Measurements from ENCODE around the gene KCND1.

Gene KCND1

DNA sequence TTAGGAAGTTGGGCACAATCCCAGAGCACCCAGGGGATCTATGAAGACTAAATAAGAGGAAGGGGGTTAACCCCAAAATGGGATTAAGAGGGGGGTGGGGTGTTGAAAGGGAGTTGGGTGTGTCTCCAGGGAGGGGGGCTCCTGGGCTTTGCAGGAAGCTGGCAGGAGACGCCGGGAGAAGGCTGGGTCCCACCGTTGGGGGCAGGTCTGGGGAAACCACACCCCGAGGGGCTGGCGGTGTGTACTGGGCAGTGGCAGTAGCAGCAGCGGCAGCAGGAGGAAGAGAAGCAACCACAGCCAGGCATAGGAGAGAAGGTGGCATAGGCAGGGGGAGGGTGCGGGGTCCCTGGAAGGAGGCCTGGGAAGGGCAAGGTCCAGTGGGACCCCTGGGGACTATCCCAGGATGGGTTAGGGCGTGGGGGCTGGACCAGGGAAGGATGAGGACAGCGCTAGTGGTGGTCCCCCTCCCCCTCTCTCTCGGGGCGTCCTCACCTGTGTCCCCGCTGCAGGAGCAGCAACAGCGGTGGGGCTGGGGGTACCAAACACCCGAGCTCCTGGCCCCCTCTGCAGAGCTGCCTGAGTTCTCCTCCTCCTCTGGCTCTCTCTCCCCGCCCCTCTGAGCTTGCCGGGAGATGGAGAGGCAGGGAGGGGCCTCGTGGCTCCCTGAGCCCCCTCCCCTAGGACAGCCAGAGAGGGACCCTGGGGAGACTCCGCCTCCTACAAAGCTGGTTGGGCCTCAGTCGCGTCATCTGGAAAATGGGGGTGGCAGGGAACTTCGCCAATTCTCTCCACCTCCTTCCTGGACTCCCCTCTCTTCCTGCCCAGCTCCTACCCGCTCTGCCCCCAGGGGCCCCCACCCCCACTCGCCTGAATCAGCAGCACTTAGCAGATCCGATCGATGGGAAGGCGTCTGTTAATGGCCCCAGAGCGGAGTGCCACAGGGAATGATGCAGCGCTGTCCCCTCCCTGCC, at the start of gene KCND1:
TSS of gene KCND1 (minus strand) at position 596 of the 971 bp plus-strand sequence. CDS start 1,573 bp downstream, outside the sequence.
- Histone ChIP-seq H2AFZ (ENCODE audit: low read depth, low read length) (no peak within 1 kb of the TSS), H3K4me1 (ENCODE audit: insufficient read depth, low read length) (no peaks in the 10 kb centered on the region), H3K9me3 (ENCODE audit: low read length) (no peaks in the 10 kb centered on the region), H3K4me3 (ENCODE audit: low read length) (no peak within 1 kb of the TSS), H3K27me3 (ENCODE audit: insufficient read depth, low read length) (no peaks in the 10 kb centered on the region), H3K36me3 (ENCODE audit: insufficient read depth, low read length) (peaks cover 16% of the 10 kb centered on the region)

- H3K36me3 ChIP-seq (ENCODE audit: insufficient read depth, low read length) = no peaks in the 10 kb centered on the region
- no peaks in the 10 kb centered on the region for H3K27me3 ChIP-seq (ENCODE audit: insufficient read depth, low read length)
- H2AFZ ChIP-seq (ENCODE audit: low read depth, low read length) = no peak overlapping the region
- no peak overlapping the region for H3K4me3 ChIP-seq (ENCODE audit: low read length)
- no peaks in the 10 kb centered on the region for H3K4me1 ChIP-seq (ENCODE audit: insufficient read depth, low read length)
- no peaks in the 10 kb centered on the region for H3K9me3 ChIP-seq (ENCODE audit: low read length)
Observed at GRCh38 chrX:49019599-49020249, 48.1 kb upstream of the KCND1 start.

GRCh38 chrX:49019050-49019449, 47.4 kb upstream of the KCND1 start:
- no peaks in the 10 kb centered on the region for H3K27me3 ChIP-seq (ENCODE audit: insufficient read depth, low read length)
- no peaks in the 10 kb centered on the region for H3K4me1 ChIP-seq (ENCODE audit: insufficient read depth, low read length)
- no peak overlapping the region for H3K4me3 ChIP-seq (ENCODE audit: low read length)
- no peaks in the 10 kb centered on the region for H3K9me3 ChIP-seq (ENCODE audit: low read length)
- no peak overlapping the region for H2AFZ ChIP-seq (ENCODE audit: low read depth, low read length)
- H3K36me3 ChIP-seq (ENCODE audit: insufficient read depth, low read length) = no peaks in the 10 kb centered on the region

GRCh38 chrX:49003696-49004095, 32.1 kb upstream of the KCND1 start:
- no peak overlapping the region for H3K4me3 ChIP-seq (ENCODE audit: low read length)
- H3K36me3 ChIP-seq (ENCODE audit: insufficient read depth, low read length) = peaks cover under 1% of the 10 kb centered on the region
- no peaks in the 10 kb centered on the region for H3K27me3 ChIP-seq (ENCODE audit: insufficient read depth, low read length)
- no peak overlapping the region for H2AFZ ChIP-seq (ENCODE audit: low read depth, low read length)
- H3K9me3 ChIP-seq (ENCODE audit: low read length) = no peaks in the 10 kb centered on the region
- H3K4me1 ChIP-seq (ENCODE audit: insufficient read depth, low read length) = peaks cover 2% of the 10 kb centered on the region

GRCh38 chrX:49002091-49002935, 30.7 kb upstream of the KCND1 start, which contains the start of gene GRIPAP1:
Gene GRIPAP1 (minus strand): TSS chrX:49002264. CDS start chrX:49002229, 35 bp downstream.
- Histone ChIP-seq H3K4me3 (ENCODE audit: low read length) (peak within 1 kb of the TSS; percentile 86), H3K9me3 (ENCODE audit: low read length) (no peaks in the 10 kb centered on the region), H3K36me3 (ENCODE audit: insufficient read depth, low read length) (peaks cover 9% of the 10 kb centered on the region), H3K27me3 (ENCODE audit: insufficient read depth, low read length) (no peaks in the 10 kb centered on the region), H3K4me1 (ENCODE audit: insufficient read depth, low read length) (peaks cover 2% of the 10 kb centered on the region), H2AFZ (ENCODE audit: low read depth, low read length) (peak within 1 kb of the TSS; percentile 59)

- peaks cover 14% of the 10 kb centered on the region for H3K36me3 ChIP-seq (ENCODE audit: insufficient read depth, low read length)
- no peak overlapping the region for H2AFZ ChIP-seq (ENCODE audit: low read depth, low read length)
- peaks cover 2% of the 10 kb centered on the region for H3K4me1 ChIP-seq (ENCODE audit: insufficient read depth, low read length)
- H3K4me3 ChIP-seq (ENCODE audit: low read length) = peak overlapping the region; percentile 86
- no peaks in the 10 kb centered on the region for H3K27me3 ChIP-seq (ENCODE audit: insufficient read depth, low read length)
- H3K9me3 ChIP-seq (ENCODE audit: low read length) = no peaks in the 10 kb centered on the region
Observed at GRCh38 chrX:49001521-49002090, 30.0 kb upstream of the KCND1 start.

- H2AFZ ChIP-seq (ENCODE audit: low read depth, low read length) = no peak overlapping the region
- H3K9me3 ChIP-seq (ENCODE audit: low read length) = no peaks in the 10 kb centered on the region
- H3K4me3 ChIP-seq (ENCODE audit: low read length) = no peak overlapping the region
- peaks cover 14% of the 10 kb centered on the region for H3K36me3 ChIP-seq (ENCODE audit: insufficient read depth, low read length)
- H3K4me1 ChIP-seq (ENCODE audit: insufficient read depth, low read length) = peaks cover 2% of the 10 kb centered on the region
- no peaks in the 10 kb centered on the region for H3K27me3 ChIP-seq (ENCODE audit: insufficient read depth, low read length)
Observed at GRCh38 chrX:49000636-49001035, 29.0 kb upstream of the KCND1 start.

- H2AFZ ChIP-seq (ENCODE audit: low read depth, low read length) = no peak overlapping the region
- H3K36me3 ChIP-seq (ENCODE audit: insufficient read depth, low read length) = peaks cover 14% of the 10 kb centered on the region
- H3K4me3 ChIP-seq (ENCODE audit: low read length) = no peak overlapping the region
- H3K27me3 ChIP-seq (ENCODE audit: insufficient read depth, low read length) = no peaks in the 10 kb centered on the region
- no peaks in the 10 kb centered on the region for H3K9me3 ChIP-seq (ENCODE audit: low read length)
- H3K4me1 ChIP-seq (ENCODE audit: insufficient read depth, low read length) = peaks cover 2% of the 10 kb centered on the region
Observed at GRCh38 chrX:48999030-48999429, 27.4 kb upstream of the KCND1 start.

GRCh38 chrX:48998391-48998790, 26.7 kb upstream of the KCND1 start:
- Histone ChIP-seq H3K36me3 (ENCODE audit: insufficient read depth, low read length) (peaks cover 17% of the 10 kb centered on the region), H3K4me3 (ENCODE audit: low read length) (no peak overlapping the region)

DNA sequence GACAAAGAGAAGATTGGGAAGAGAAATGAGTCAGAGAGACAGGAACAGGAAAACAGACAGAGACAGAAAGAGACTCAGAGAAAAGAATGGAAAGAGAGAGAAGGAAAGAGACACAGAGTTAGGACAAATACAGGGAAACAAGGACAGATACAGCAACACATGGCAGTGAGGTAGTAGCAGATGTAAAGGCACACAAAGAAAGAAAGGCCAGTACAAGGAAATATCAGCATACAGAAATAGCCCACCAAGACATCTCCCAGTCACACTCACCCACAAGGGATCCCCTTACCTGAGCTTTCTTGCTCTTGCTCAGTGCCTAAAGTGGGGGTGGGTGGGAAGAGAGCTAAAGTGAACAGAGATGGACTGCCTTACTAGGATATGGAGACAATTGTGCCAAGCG, 26.2 kb upstream of the KCND1 start:
- H3K4me3 ChIP-seq (ENCODE audit: low read length) = no peak overlapping the region
- no peaks in the 10 kb centered on the region for H3K9me3 ChIP-seq (ENCODE audit: low read length)
- H3K27me3 ChIP-seq (ENCODE audit: insufficient read depth, low read length) = no peaks in the 10 kb centered on the region
- peaks cover 2% of the 10 kb centered on the region for H3K4me1 ChIP-seq (ENCODE audit: insufficient read depth, low read length)
- no peak overlapping the region for H2AFZ ChIP-seq (ENCODE audit: low read depth, low read length)
- peaks cover 17% of the 10 kb centered on the region for H3K36me3 ChIP-seq (ENCODE audit: insufficient read depth, low read length)

More at GRCh38 chrX:48998391-48998790, 26.7 kb upstream of the KCND1 start:
- H3K27me3 ChIP-seq (ENCODE audit: insufficient read depth, low read length) = no peaks in the 10 kb centered on the region
- peaks cover 2% of the 10 kb centered on the region for H3K4me1 ChIP-seq (ENCODE audit: insufficient read depth, low read length)
- H3K9me3 ChIP-seq (ENCODE audit: low read length) = no peaks in the 10 kb centered on the region
- no peak overlapping the region for H2AFZ ChIP-seq (ENCODE audit: low read depth, low read length)

DNA sequence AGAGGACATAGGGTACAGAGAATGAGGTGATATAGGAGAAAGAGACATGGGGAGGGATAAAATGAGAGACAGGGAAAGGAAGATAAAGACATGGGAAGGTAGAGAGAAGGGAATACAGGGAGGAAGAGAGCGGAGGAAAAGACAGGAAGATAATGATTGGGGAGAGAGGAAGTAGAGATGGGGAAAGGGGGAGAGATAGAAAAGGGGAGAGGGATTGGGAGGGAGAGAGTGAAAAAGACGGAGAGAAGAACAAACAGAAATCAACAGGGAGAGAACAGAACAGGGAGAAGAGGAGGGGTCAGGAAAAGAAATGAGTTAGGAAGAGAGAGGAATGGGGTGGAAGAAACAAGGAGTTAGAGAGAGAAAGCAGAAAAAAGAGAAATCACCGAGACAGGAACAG, 25.8 kb upstream of the KCND1 start:
- Histone ChIP-seq H3K4me3 (ENCODE audit: low read length) (no peak overlapping the region), H2AFZ (ENCODE audit: low read depth, low read length) (no peak overlapping the region), H3K4me1 (ENCODE audit: insufficient read depth, low read length) (peaks cover 2% of the 10 kb centered on the region), H3K36me3 (ENCODE audit: insufficient read depth, low read length) (peaks cover 17% of the 10 kb centered on the region), H3K9me3 (ENCODE audit: low read length) (no peaks in the 10 kb centered on the region), H3K27me3 (ENCODE audit: insufficient read depth, low read length) (no peaks in the 10 kb centered on the region)

DNA sequence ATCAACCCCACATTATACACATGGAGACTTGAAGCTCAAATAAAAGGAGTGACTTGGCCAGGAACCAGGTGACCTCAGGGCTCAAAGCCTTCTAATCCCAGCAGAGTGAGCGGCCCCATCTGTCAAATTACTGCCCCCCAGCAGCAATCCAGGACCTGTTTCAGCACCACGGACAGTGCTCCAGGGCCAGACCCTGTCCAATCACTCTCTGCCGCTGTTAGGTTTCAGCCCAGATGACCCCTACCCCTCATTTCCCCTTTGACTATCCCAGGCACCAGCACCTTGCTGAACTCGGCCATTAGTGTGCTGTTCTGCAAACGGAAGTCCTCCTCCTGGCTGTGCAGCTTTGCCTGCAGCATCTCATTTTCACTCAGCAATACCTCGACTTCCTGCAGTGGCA, 25.3 kb upstream of the KCND1 start:
- Histone ChIP-seq H2AFZ (ENCODE audit: low read depth, low read length) (no peak overlapping the region), H3K4me3 (ENCODE audit: low read length) (no peak overlapping the region), H3K4me1 (ENCODE audit: insufficient read depth, low read length) (peaks cover 2% of the 10 kb centered on the region), H3K36me3 (ENCODE audit: insufficient read depth, low read length) (peaks cover 17% of the 10 kb centered on the region), H3K27me3 (ENCODE audit: insufficient read depth, low read length) (no peaks in the 10 kb centered on the region), H3K9me3 (ENCODE audit: low read length) (no peaks in the 10 kb centered on the region)

Data from neuron (in vitro differentiated cells).